GM20431 (cell line): ENCODE measurements around the gene BSPRY.
"Not testable (repeated sequence)": the region's sequence is repeated elsewhere in the genome, so short reads cannot be mapped to it uniquely, and the experiment has no call there.

Source experiments
- in situ Hi-C: fragments of 300-500 bp; cut with MseI, MboI; formaldehyde crosslinking; loops from one replicate; pipeline ENCODE4 v1.15.0; 2020; ENCODE audit warnings: low sequenced_read_pairs; ENCODE audit not compliant: unreplicated experiment

Gene BSPRY

DNA sequence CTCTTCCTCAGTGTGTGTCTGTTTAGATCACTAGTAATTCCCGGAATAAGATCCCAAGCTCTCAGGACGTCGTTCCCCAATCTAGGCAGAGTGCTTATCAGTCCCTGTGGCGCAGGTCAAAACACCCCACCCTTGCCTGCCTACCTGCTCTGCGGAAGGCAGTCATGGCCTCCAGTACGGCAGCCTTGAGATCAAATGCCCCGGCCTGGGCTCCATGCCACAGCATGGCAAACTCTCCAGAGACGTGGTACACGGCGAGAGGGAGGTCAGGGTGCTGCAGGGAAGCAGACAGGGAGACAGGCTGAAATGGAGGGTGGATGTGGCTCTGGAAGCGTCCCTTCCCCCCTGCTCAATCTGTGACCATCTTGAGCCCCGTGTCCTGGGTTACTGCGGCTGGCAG is 39.5 kb downstream of the BSPRY start:
- in situ Hi-C loops, result no loop called here

DNA sequence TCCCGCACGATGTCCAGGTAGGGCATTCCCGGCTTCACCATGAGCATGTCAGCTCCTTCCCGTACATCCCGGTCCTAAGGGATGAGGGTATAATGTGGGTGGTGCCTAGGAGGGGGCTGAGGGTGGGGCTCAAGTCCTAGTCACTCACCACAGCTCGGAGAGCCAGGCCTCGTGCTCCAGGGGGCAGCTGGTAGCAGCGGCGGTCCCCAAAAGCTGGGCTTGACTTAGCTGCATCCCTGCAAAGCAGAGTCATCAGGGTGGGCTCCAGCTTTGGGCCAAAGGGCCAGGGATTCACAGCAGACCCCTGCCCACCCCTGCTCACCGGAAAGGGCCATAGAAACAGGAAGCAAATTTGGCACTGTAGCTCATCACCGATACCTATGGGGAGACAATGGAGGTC is 40.1 kb downstream of the BSPRY start:
- in situ Hi-C loops, result no loop called here

DNA sequence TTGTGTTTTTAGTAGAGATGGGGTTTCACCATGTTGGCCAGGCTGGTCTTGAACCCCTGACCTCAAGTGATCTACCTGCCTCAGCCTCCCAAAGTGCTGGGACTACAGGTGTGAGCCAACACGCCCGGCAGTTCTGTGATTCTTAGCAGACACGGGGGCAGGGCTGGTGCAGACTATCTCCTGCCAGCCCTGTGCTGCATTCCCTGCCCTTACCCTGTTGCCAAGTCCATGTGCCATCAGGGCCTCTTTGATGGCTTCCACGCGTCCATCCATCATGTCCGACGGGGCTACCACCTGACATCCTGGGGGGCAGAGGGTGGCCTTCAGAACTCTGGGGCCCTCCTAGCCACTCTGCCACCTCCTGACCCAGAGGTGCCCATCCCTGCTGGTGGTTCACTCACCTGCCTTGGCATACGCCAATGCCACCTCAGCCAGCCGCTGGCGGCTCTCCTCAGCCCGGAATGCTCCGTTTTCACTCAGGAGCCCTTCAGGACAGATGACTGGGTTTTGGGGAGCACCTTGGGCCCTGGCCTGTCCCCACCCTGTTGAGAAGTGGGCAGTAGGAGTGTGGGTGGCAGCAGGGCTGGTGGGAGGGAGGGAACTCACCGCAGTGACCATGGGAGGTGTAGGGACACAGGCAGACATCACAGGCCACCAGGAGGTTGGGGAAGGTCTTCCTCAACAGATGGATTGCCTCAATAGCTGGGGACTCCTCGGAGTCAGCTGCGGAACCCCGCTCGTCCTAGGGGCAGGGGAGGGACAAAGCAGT is 41.0 kb downstream of the BSPRY start:
- in situ Hi-C loops, result no loop called here

DNA sequence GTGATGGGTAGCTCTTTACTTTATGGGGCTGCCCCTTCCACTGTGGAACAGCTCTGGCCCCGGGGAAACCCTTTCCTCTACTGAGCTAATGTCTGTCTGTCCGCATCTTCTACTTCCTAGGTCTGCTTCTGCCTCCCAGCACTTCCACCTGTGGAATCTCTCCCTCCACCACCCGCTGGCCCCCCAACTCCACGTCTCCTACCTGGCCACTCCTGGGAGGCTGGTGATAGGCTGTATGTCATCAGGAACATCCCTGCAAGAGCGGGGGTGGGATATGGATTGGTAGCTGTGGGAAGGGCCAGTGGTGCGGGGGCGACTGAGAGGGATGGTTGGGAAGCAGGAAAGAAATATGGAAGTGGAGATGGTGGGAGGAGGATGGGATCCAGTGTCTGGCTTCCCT is 42.6 kb downstream of the BSPRY start:
- in situ Hi-C loops, result no loop called here

DNA sequence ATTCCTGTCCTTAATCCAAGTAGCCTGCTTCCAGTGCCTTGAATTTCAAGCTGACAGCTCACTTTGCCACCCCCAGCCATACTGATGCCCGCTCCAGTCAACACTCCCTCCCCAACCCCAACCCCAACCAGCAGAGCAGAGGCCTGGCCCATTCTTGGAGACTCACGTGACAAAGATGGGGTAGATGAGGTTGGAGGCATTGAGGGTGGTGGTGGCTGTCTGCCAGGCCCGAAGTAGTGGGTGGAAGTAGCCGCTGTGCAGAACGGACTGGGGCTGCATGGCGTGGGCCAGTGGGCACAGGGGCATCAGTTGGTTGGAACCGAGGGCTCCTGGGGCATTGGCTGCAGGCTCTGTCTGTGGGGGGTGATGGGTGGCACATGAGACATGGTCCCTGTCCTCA is 43.9 kb downstream of the BSPRY start:
- in situ Hi-C loops, result no loop called here

DNA sequence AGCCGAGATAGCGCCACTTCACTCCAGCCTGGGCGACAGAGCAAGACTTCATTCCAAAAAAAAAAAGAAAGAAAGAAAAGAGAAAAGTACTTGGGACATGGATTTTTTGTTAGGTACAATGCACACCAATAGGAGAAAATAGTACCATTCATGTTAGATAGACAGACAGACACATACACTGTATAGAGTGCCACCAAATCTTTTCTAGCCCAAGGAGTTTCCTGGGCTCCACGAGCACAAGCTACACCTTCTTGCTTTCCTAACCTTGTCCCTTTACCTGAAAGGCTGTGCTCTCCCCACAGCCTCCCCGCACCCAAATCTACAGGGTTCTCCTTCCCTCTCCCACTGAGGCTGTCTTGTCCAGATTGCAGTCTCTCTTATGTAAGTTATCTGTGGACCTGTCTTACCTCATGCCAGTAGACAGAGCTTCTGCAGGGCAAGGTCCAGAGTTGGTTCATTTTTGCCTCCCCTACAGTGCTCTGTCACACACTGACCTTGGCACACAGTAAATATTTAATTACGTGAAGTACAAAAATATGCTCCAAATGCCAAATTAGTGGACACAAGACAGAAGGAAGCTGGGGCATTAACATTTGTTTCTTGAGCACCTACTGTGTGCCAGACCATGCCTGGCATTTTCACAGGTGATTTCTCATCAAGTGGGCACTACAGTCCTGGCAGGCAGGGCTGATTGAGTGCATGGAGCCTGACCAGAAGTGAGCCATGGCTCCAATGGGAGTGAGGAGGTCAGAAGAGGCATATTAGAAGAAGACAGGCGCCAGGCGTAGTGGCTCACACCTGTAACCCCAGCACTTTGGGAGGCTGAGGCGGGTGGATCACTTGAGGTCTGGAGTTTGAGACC is 45.9 kb downstream of the BSPRY start:
- in situ Hi-C loops, result no loop called here

DNA sequence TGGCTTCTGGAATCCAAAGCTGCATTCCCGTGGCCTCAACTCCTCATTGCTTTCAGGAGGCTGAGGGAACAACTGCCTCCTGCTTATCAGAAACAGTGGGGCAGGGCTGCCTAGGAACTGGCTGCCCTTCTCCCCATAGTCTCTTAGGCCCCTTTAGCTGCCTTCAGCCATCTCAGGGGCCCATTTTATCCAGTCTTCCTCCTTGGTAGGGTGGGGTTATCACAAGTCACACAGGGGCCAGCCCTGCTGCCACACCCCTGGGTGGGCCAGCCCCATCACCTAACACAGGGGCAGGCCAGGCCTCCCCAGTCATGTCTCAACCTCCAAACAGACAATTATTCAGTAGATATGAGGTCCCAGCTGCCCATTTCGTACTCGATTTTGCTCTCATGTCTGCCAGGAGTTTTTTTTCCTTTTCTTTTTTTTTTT is 47.9 kb downstream of the BSPRY start:
- in situ Hi-C loops, result no loop called here

DNA sequence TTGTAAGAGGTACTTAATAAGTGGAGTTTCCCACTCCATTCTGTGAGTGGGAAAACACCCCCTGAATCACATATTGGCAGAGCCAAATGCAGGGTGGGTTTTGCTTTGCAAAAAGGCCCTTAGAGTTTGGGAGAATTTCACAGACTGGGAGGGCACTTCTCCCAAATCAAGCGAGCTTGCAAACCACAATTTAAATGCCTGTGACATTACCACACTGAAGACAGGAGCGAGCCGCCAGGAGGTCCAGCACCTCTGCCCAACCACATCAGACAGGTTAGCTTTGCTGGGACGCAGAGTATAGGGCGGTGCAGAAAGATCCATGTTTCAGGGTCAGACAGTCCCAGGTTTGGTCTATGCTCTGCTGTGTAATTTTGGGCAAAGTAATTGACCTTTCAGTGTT is 49.5 kb downstream of the BSPRY start:
- in situ Hi-C loops, result no loop called here

DNA sequence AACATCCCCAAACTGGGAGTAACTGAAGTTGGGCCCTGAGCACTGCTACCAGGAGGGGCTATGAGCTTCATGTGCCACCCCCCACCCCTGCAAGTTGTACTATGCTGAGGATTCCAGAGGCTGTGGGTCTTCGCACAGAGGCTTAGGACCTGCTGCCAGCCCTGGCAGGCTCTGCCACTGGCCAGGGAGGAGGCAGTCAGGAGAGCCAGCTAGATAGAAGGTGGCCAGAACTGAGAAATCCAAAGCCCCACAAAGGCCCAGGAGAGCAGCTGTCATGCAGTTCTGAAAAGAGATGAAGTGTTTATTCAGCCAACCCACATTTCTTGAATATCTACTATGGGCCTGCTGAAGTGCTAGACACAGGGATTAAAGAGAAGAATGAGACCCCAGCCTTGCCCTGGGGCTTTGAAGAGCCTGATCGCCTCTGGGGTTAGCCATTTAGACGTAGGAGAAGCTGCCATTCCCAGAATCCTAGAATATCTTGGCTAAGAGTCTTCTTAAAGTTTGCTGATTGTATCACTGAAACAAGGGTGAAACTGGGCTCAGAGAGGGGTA is 50.4 kb downstream of the BSPRY start:
- in situ Hi-C loops, result no loop called here

DNA sequence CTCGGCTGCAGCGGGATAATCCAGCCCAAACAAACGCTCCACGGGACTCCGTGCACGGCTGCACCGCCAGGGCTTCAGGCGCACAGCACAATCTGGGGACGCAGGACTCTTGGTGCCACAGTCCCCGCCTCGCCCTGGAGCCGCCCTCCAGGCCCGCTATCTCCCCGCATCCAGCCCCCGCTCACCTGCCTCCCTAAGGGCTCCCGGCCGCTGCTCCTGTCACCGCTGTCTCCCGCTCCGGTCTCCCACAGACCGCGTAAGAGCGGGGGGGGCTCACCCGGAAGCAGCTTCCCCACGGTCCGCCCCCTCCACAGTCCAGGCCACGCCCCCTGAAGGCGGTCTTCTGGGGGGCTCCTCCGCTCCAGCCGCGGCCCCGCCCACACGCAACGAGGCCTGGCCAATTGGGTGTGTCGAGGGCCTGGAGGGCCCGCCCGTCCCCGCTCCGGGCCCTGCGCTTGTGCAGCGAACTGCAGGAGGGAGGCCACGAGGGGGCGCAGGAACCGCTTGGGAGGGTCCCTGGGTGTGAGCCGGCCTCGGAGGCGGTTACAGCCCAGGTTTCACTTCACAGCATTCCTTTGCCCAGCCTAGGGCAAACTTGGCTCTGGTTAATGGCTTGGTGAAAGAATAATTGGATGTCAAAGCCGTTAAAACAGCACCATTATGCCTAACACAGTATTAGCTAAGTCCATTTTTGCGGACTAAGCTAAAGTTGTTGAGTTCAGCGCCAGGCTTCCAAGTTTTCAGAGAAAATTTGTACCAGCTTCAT is 51.9 kb downstream of the BSPRY start, which contains the start of gene ALAD:
TSS of gene ALAD (minus strand) at position 258 of the 766 bp plus-strand sequence. CDS start 7,725 bp downstream, outside the sequence.
- in situ Hi-C loops, result no loop called here

DNA sequence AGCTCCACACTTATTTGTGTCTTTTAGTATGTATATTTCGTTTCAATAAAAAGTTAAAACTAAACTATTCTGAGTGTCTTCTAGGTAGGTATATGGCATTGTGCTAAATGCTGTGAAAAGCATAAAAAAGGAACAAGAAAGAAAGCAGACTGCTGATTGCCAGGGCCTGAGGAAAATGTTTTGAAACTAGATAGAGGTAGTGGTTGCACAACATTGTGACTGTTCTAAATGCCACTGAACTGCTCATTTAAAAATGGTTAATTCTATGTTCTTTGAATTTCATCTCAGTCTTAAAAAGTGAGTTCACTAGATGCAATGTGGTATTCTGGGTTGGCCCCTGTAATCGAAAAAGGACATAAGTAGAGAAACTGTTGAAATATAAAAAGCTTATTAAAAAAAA is 54.3 kb downstream of the BSPRY start:
- in situ Hi-C loops, result no loop called here

DNA sequence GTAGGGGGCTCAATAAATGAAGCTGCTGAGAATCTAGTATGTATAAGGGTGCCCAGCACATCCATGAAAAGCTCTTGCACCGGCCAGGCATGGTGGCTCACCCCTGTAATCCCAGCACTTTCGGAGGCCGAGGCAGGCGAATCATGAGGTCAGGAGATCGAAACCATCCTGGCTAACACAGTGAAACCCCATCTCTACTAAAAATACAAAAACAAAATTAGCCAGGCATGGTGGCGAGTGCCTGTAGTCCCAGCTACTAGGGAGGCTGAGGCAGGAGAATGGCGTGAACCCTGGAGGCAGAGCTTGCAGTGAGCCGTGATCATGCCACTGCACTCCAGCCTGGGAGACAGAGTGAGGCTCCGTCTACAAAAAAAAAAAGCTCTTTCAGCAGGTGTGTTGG is 57.0 kb downstream of the BSPRY start:
- in situ Hi-C loops, result not testable (repeated sequence)

DNA sequence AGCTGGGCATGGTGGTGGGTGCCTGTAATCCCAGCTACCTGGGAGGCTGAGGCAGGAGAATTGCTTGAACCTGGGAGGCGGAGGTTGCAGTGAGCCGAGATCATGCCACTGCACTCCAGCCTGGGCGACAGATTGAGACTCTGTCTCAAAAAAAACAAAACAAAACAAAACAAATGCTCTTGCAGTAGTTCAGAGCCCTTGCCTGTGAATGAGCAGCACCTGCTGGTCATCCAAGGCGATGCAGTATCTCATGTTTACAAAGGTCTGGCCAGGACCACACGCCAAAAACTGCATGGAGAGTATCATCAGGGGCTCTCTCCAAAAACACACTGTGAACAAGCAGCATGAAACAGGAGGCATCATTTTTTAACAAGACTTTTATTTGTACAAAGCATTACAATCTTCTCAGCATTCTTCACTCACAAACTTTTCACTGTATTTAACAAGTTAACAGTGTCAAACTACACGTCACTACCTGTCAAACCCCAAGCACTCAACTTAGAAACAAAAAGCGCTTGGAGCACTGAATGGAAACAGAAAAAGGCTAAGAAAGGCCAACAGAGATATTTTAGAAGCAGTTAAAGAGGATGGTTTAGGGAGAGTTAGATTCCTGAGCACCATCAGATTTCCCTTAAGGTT is 57.7 kb downstream of the BSPRY start:
- in situ Hi-C loops, result not testable (repeated sequence)

DNA sequence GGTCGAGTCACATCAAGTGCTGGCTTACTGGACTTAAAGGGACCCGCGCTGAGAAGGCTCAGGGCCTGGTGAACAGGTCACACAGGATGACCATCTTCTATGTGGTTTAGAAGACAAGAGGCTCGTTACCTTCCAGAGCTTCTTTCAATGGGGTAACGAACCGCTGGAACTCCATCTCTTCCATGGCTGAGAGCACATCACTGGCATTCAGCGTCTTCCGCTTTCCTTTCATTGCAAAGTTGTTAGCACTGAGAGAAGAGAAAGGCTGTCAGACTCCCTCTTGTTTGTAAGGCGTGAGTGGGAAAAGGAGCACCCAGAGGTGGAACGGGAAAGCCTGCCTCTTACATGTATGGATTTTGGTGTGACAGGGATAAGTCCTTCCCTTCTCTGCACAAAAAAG is 60.1 kb downstream of the BSPRY start:
- in situ Hi-C loops, result no loop called here

DNA sequence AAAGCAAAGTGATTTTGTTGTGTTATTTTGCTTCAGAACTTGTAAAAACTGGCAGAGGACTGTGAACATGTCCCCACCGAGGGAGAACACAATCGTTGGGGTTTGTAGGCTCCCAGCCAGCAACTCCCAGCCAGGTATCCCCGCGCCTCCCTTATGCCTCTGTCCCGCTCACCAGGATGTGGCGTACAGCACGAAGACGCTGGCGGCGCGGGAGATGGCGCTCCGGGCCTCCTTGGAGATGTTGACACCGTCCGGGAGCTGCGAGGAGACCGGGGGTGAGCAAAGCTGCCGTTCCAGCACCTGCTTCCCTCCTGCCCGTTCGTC is 60.5 kb downstream of the BSPRY start:
- in situ Hi-C loops, result no loop called here

DNA sequence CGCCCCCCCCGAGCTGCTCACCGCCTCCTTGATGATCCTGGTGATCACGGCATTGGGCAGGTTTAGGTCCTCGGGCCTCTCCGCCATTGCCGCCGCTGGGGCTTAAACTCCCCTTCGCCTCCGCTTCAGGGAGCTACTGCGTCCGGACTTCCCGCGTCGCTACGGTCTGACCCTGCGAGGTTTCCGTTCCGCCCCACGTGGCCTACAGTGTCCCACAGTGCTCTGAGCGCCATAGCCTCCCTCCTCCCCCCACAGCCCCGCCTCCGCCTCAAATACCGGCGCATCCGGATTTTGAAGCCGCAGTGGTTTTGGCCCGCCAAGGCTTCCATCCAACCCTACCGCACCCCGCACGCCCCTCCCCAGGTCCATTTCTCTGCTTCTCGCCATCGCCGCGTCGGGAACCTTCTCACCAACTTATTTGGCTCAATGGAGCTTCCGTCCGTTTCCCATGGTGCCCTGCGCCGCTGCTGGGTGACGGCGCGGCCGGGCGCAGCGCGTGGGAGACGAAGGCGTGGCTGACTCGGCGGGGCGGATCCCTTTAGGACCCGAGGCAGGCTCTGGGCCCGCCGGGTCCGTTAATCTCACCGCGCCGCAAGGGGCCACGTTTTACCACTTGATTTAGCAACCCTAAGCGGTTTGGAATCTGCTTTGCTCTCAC is 61.0 kb downstream of the BSPRY start, which contains the start of the genes C9orf43 and POLE3:
TSS of gene C9orf43 (plus strand) at position 541 of the 658 bp plus-strand sequence. CDS start 2,747 bp downstream, outside the sequence.
TSS of gene POLE3 (minus strand) at position 469 of the 658 bp plus-strand sequence. CDS start at position 87, 382 bp downstream.
- in situ Hi-C loops, result no loop called here

DNA sequence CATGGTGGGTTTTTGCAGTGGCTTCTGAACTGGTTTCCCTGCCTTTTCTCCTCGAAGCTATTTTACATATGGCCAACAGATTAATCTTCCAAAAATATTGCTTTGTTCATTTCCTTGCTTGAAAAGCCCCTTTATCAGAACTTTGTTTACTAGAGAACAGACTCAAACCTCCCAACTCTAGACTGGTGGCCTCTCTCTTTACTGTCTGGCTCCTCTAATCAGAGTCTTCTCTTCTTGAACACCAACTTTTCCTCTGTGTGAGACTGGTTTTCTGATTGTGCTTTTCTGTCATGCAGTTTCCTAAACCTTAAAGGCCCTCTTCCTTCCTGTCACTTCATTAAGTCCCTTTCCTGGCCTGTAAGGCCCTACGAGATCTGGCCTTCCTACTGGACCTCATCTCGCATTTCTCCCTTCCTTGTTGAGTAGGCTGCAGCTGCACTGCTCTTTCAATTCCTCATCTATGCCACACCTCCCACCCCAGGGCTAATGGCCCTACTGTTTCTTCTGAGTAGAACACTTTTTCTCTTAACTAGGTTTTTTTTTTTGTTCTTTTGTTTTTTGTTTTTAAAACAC is 66.9 kb downstream of the BSPRY start:
- in situ Hi-C loops, result no loop called here

DNA sequence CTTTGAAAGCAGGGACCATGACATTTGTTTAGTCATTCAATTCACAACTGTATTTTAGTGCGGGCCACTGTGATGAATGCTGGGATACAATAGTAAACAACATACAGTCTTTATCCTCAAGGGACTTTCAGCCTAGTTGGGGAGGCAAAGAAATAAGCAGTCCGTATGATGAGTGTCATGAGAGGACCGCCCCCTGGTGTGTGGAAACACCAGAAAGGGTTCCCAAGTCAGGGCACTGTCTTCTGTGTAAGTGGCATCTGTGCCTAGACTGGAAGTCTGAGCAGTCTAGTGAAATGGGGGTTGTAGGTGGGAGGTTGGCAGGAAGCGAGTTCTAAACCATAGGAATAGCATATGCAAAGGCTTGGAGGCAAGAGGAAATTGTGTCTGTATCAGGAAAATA is 68.0 kb downstream of the BSPRY start:
- in situ Hi-C loops, result no loop called here
